Cerebellar cortex (tissue), 1 donor: ENCODE data around the gene EPPIN.
"Not testable (repeated sequence)": the region's sequence is repeated elsewhere in the genome, so short reads cannot be mapped to it uniquely, and the experiment has no call there.

Experiments used
- DNase-seq: peaks from one replicate; pipeline ENCODE4 v3.0.0-alpha.2; 2015; ENCODE audit warnings: low spot score

The EPPIN gene

GRCh38 chr20:45547206-45547770, at the start of gene EPPIN:
Gene EPPIN (minus strand): TSS chr20:45547401. CDS start chr20:45547357, 44 bp downstream.
- DNase-seq = no peak

GRCh38 chr20:45595235-45595634, 48.0 kb upstream of the EPPIN start:
- no peak for DNase-seq

- DNase-seq = no peak
Measured at GRCh38 chr20:45593498-45593897, 46.3 kb upstream of the EPPIN start.

- DNase-seq = peak; percentile 32
Measured at GRCh38 chr20:45592574-45593189, 45.5 kb upstream of the EPPIN start.

GRCh38 chr20:45589725-45590124, 42.5 kb upstream of the EPPIN start:
- DNase-seq = no peak

- DNase-seq = no peak
Measured at GRCh38 chr20:45588800-45589199, 41.6 kb upstream of the EPPIN start.

GRCh38 chr20:45585986-45586385, 38.8 kb upstream of the EPPIN start:
- DNase-seq = not testable (repeated sequence)

GRCh38 chr20:45584294-45584693, 37.1 kb upstream of the EPPIN start:
- not testable (repeated sequence) for DNase-seq

GRCh38 chr20:45583502-45583901, 36.3 kb upstream of the EPPIN start:
- DNase-seq = no peak

GRCh38 chr20:45581702-45582101, 34.5 kb upstream of the EPPIN start:
- no peak for DNase-seq

- no peak for DNase-seq
Measured at GRCh38 chr20:45579184-45579583, 32.0 kb upstream of the EPPIN start, which contains the start of gene WFDC8. Gene WFDC8 (minus strand): TSS chr20:45579284. CDS start chr20:45579247, 37 bp downstream.

- DNase-seq = no peak
Measured at GRCh38 chr20:45578231-45578630, 31.0 kb upstream of the EPPIN start.

GRCh38 chr20:45576995-45577394, 29.8 kb upstream of the EPPIN start:
- no peak for DNase-seq

- no peak for DNase-seq
Measured at GRCh38 chr20:45575931-45576330, 28.7 kb upstream of the EPPIN start.

GRCh38 chr20:45569650-45570049, 22.4 kb upstream of the EPPIN start:
- DNase-seq = not testable (repeated sequence)

- DNase-seq = no peak
Measured at GRCh38 chr20:45564760-45565276, 17.6 kb upstream of the EPPIN start.

GRCh38 chr20:45555198-45555597, 8.0 kb upstream of the EPPIN start:
- DNase-seq = no peak

GRCh38 chr20:45552456-45552855, 5.3 kb upstream of the EPPIN start:
- DNase-seq = no peak

- no peak for DNase-seq
Measured at GRCh38 chr20:45550765-45551164, 3.6 kb upstream of the EPPIN start.

GRCh38 chr20:45548410-45548809, 1.2 kb upstream of the EPPIN start:
- DNase-seq = no peak

- peak; percentile 8 for DNase-seq
Measured at GRCh38 chr20:45545754-45546453, 1.3 kb downstream of the EPPIN start.

- DNase-seq = no peak
Measured at GRCh38 chr20:45545351-45545750, 1.9 kb downstream of the EPPIN start.

- no peak for DNase-seq
Measured at GRCh38 chr20:45539382-45539781, 7.8 kb downstream of the EPPIN start, which contains the start of gene WFDC6. Gene WFDC6 (minus strand): TSS chr20:45539482. CDS start chr20:45539407, 75 bp downstream.
